Nucleus accumbens (tissue), 56 donors: ENCODE measurements around the gene SCN2B.
A peak's percentile ranks its signal among the peaks of the same experiment; 100 is the strongest.

Source experiments
- DNase-seq, 56 donors: peaks; one replicate each; lab custom pipeline; 2025; lab: John Stamatoyannopoulos, UW

The SCN2B gene

GRCh38 chr11:118138839-118139420 is 37.5 kb downstream of the SCN2B start:
- no peak for DNase-seq

GRCh38 chr11:118136801-118137200 is 39.6 kb downstream of the SCN2B start:
- no peak for DNase-seq

- no peak for DNase-seq
Observed at GRCh38 chr11:118136341-118136740, 40.1 kb downstream of the SCN2B start.

GRCh38 chr11:118135796-118136165 is 40.7 kb downstream of the SCN2B start:
- no peak for DNase-seq

- no peak for DNase-seq
Observed at GRCh38 chr11:118135051-118135795, 41.2 kb downstream of the SCN2B start.

- no peak for DNase-seq
Observed at GRCh38 chr11:118133816-118134215, 42.6 kb downstream of the SCN2B start.

GRCh38 chr11:118132385-118133151 is 43.9 kb downstream of the SCN2B start:
- DNase-seq: no peak

- DNase-seq: no peak
Observed at GRCh38 chr11:118129471-118130172, 46.8 kb downstream of the SCN2B start.

- no peak for DNase-seq
Observed at GRCh38 chr11:118128721-118129470, 47.5 kb downstream of the SCN2B start.

GRCh38 chr11:118128310-118128709 is 48.1 kb downstream of the SCN2B start:
- DNase-seq: no peak

GRCh38 chr11:118126082-118126838 is 50.2 kb downstream of the SCN2B start:
- no peak for DNase-seq

- DNase-seq: no peak
Observed at GRCh38 chr11:118124929-118125535, 51.4 kb downstream of the SCN2B start.

- DNase-seq: no peak
Observed at GRCh38 chr11:118120793-118121192, 55.6 kb downstream of the SCN2B start.

- DNase-seq: no peak
Observed at GRCh38 chr11:118117790-118118601, 58.4 kb downstream of the SCN2B start.

GRCh38 chr11:118115048-118115447 is 61.4 kb downstream of the SCN2B start:
- no peak for DNase-seq

GRCh38 chr11:118114266-118114665 is 62.2 kb downstream of the SCN2B start:
- no peak for DNase-seq

- DNase-seq: peak in 2 of 56 donors; percentile 12 to 19
Observed at GRCh38 chr11:118112711-118113430, 63.6 kb downstream of the SCN2B start.
